CD14-positive monocyte (primary cell): ENCODE results near the gene ABCG4. TPM values are rescaled to one million over a fixed set of nuclear protein-coding genes. Genes with fewer than 3 reads are reported as not detected.
A peak's percentile ranks its signal among the peaks of the same experiment; 100 is the strongest.

Experiments
- DNase-seq, 3 donors: peaks; one replicate each; pipeline ENCODE4 v3.0.0-alpha.2; 2011 to 2022
- H2AFZ ChIP-seq: 2 replicates; pipeline ENCODE4 v1.6.0; 2012; ENCODE audit warnings: mild to moderate bottlenecking, low read depth, low read length, inconsistent platforms; ENCODE audit not compliant: insufficient read depth, poor library complexity, severe bottlenecking
- H3K27ac ChIP-seq, 2 donors: 1 replicate in 1 of 2; 2 replicates in 1 of 2; pipeline ENCODE4 v1.5.1; 2012 to 2013; ENCODE audit warnings: low read length in 2 of 2, control low read depth in 1 of 2, inconsistent platforms in 1 of 2, low read depth in 1 of 2, mild to moderate bottlenecking in 1 of 2
- H3K27me3 ChIP-seq, 2 donors: one replicate each; pipeline versions ENCODE4 v1.6.0 to v1.6.1; 2011 to 2013; ENCODE audit warnings: low read length in 2 of 2; ENCODE audit not compliant: control insufficient read depth in 2 of 2, insufficient read depth in 2 of 2
- H3K36me3 ChIP-seq, 2 donors: replicated peaks in 1 of 2; 1 replicate in 1 of 2; 2 replicates in 1 of 2; pipeline versions ENCODE4 v1.5.1 to v1.6.1; 2012 to 2013; ENCODE audit warnings: low read length in 2 of 2, control low read depth in 1 of 2, inconsistent platforms in 1 of 2, mild to moderate bottlenecking in 1 of 2; ENCODE audit not compliant: insufficient read depth in 2 of 2, control insufficient read depth in 1 of 2
- H3K4me1 ChIP-seq, 2 donors: 1 replicate in 1 of 2; 2 replicates in 1 of 2; pipeline versions ENCODE4 v1.5.1 to v1.6.1; 2012 to 2013; ENCODE audit warnings: low read length in 2 of 2, control low read depth in 1 of 2, inconsistent platforms in 1 of 2, mild to moderate bottlenecking in 1 of 2, moderate library complexity in 1 of 2; ENCODE audit not compliant: insufficient read depth in 2 of 2, control insufficient read depth in 1 of 2
- H3K4me2 ChIP-seq: replicated peaks from 2 replicates; pipeline ENCODE3; 2012; ENCODE audit warnings: low read length, moderate library complexity, mild to moderate bottlenecking; ENCODE audit not compliant: poor library complexity, severe bottlenecking; ENCODE audit errors: extremely low read depth
- H3K4me3 ChIP-seq, 3 experiments: fragments of 200-600 bp in 1 of 3; sonication (generic) in 1 of 3; replicated peaks in 1 of 3; 1 replicate in 2 of 3; 2 replicates in 1 of 3; pipeline ENCODE4 v1.5.1; 2011 to 2013; ENCODE audit warnings: low read length in 3 of 3, mild to moderate bottlenecking in 3 of 3, control low read depth in 2 of 3, low read depth in 2 of 3, inconsistent platforms in 1 of 3, moderate library complexity in 1 of 3
- H3K79me2 ChIP-seq: 2 replicates; pipeline ENCODE4 v1.6.0; 2012; ENCODE audit warnings: mild to moderate bottlenecking, control low read depth, inconsistent platforms, low read length, moderate library complexity; ENCODE audit not compliant: insufficient read depth
- H3K9ac ChIP-seq: 2 replicates; pipeline ENCODE4 v1.6.0; 2017; ENCODE audit warnings: low read length, mild to moderate bottlenecking; ENCODE audit not compliant: insufficient read depth, poor library complexity, severe bottlenecking
- H3K9me3 ChIP-seq, 2 donors: replicated peaks in 1 of 2; 1 replicate in 1 of 2; 2 replicates in 1 of 2; pipeline versions ENCODE4 v1.5.1 to v1.6.1; 2012 to 2013; ENCODE audit warnings: low read length in 2 of 2, control low read depth in 1 of 2; ENCODE audit not compliant: control insufficient read depth in 1 of 2, insufficient read depth in 1 of 2
- H4K20me1 ChIP-seq: 2 replicates; pipeline ENCODE4 v1.6.0; 2012; ENCODE audit warnings: mild to moderate bottlenecking, low read length, control low read depth, moderate library complexity; ENCODE audit not compliant: insufficient read depth
- H3K27ac Mint-ChIP-seq, 7 donors: one replicate each; pipeline ENCODE4 v1.8.0; 2020; ENCODE audit warnings: mild to moderate bottlenecking in 7 of 7, mixed read lengths in 7 of 7, moderate library complexity in 6 of 7, inconsistent platforms in 2 of 7
- H3K27me3 Mint-ChIP-seq, 3 donors: one replicate each; pipeline ENCODE4 v1.8.0; 2021 to 2022; ENCODE audit warnings: low read depth in 3 of 3, mild to moderate bottlenecking in 3 of 3, mixed read lengths in 3 of 3, moderate library complexity in 3 of 3, inconsistent platforms in 1 of 3
- H3K36me3 Mint-ChIP-seq, 2 donors: one replicate each; pipeline ENCODE4 v1.8.0; 2020; ENCODE audit warnings: mixed read lengths in 2 of 2, inconsistent platforms in 1 of 2, mild to moderate bottlenecking in 1 of 2
- H3K4me1 Mint-ChIP-seq: one replicate; pipeline ENCODE4 v1.8.0; 2020; ENCODE audit warnings: mild to moderate bottlenecking, mixed read lengths
- H3K4me3 Mint-ChIP-seq, 2 donors: one replicate each; pipeline ENCODE4 v1.8.0; 2020; ENCODE audit warnings: mild to moderate bottlenecking in 2 of 2, mixed read lengths in 2 of 2, moderate library complexity in 1 of 2
- H3K9me3 Mint-ChIP-seq, 7 donors: one replicate each; pipeline ENCODE4 v1.8.0; 2020 to 2022; ENCODE audit warnings: mixed read lengths in 7 of 7, mild to moderate bottlenecking in 6 of 7, moderate library complexity in 6 of 7, inconsistent platforms in 2 of 7
- WGBS: methylation state at CpG from one replicate; pipeline ENCODE4 v1.1.5; 2013; ENCODE audit warnings: missing lambda C conversion rate; ENCODE audit not compliant: insufficient coverage; 5-methylcytosine and 5-hydroxymethylcytosine counted together
- intact Hi-C, 2 donors: fragments of 100-400 bp; cut with micrococcal nuclease; formaldehyde crosslinking; loops; one replicate each; pipeline versions ENCODE4 v1.15.0 to v1.15.1; 2023
- polyA plus RNA-seq, 3 donors: library from polyadenylated mRNA; depleted of rRNA in 1 of 3; unstranded in 2 of 3; stranded (reverse) in 1 of 3; fragments of 300-500 nt in 2 of 3; fragments of >200 nt in 1 of 3; fragmentation: Illumina TruSeq in 2 of 3; gene quantifications; 1 replicate in 2 of 3; 2 replicates in 1 of 3; pipeline ENCODE4 v1.2.3, GENCODE V29; 2012 to 2021
- TF ChIP-seq, protein P1 (sequence below): fragments of 200-600 bp; IDR thresholded peaks from one replicate; pipeline ENCODE4 v1.8.0; 2022; ENCODE audit warnings: antibody characterized with exemption, mild to moderate bottlenecking

ABCG4 gene
- polyA plus RNA-seq, 3 donors = 0.04 TPM; not detected in 2

DNA sequence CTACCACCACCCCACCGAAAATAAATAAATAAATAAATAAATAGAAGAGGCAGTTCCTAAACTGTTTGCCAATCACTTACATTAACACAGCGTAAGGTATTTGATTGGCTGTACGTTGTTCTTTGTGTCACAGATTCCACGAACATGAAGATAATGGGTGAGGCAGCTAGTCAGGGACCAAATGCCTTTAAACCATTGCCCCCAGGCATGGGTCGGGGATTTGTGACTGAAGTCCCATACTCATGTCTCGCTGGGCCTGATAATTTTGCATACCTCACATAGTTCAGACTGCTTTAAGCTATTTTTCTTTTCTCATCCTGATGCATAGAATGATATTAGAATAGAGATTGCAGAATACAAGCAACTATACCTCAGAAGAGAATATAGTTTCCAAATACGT, 53.7 kb downstream of the ABCG4 start:
- Mint-ChIP-seq H3K4me1 (peaks cover 26% of the 10 kb centered on the region), H3K36me3 (no peaks in the 10 kb centered on the region), H3K27ac (no peak overlapping the region), H3K4me3 (no peak overlapping the region), H3K9me3 (no peaks in the 10 kb centered on the region), H3K27me3 (no peaks in the 10 kb centered on the region)
- no peak overlapping the region for H3K9ac ChIP-seq
- no peak overlapping the region for H2AFZ ChIP-seq
- H3K27ac ChIP-seq = no peak overlapping the region
- intact Hi-C loops = no loop called here
- no peaks in the 10 kb centered on the region for H3K9me3 ChIP-seq
- 92% methylated on average over 2 of the region's 7 CpGs for WGBS
- H3K4me1 ChIP-seq = peaks cover 21 to 29% of the 10 kb centered on the region in 2 donors
- H3K36me3 ChIP-seq = no peaks in the 10 kb centered on the region
- no peak overlapping the region for H3K4me2 ChIP-seq
- DNase-seq = no peak
- no peak overlapping the region for H3K4me3 ChIP-seq
- H3K27me3 ChIP-seq = no peaks in the 10 kb centered on the region
- TF ChIP-seq, protein P1, sequence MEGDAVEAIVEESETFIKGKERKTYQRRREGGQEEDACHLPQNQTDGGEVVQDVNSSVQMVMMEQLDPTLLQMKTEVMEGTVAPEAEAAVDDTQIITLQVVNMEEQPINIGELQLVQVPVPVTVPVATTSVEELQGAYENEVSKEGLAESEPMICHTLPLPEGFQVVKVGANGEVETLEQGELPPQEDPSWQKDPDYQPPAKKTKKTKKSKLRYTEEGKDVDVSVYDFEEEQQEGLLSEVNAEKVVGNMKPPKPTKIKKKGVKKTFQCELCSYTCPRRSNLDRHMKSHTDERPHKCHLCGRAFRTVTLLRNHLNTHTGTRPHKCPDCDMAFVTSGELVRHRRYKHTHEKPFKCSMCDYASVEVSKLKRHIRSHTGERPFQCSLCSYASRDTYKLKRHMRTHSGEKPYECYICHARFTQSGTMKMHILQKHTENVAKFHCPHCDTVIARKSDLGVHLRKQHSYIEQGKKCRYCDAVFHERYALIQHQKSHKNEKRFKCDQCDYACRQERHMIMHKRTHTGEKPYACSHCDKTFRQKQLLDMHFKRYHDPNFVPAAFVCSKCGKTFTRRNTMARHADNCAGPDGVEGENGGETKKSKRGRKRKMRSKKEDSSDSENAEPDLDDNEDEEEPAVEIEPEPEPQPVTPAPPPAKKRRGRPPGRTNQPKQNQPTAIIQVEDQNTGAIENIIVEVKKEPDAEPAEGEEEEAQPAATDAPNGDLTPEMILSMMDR = no peak
- peaks cover 14% of the 10 kb centered on the region for H3K79me2 ChIP-seq
- H4K20me1 ChIP-seq = peaks cover 9% of the 10 kb centered on the region

DNA sequence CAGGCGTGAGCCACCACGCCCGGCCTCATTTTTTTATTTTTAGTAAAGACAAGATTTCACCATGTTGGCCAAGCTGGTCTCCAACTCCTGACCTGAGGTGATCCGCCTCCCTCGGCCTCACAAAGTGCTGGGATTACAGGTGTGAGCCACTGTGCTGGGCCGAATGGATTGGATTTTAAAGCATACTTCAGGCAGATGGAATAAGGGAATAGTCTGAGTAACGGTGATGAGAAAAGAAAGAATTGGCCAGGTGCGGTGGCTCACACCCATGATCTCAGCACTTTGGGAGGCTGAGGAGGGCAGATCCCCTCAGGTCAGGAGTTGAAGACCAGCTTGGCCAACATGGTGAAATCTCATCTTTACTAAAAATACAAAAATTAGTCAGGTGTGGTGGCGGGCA, 55.2 kb downstream of the ABCG4 start:
- Histone ChIP-seq H3K27me3 (no peaks in the 10 kb centered on the region), H3K9ac (no peak overlapping the region), H3K4me2 (no peak overlapping the region), H3K4me1 (peaks cover 34 to 44% of the 10 kb centered on the region in 2 donors), H3K9me3 (no peaks in the 10 kb centered on the region), H3K36me3 (no peaks in the 10 kb centered on the region), H2AFZ (no peak overlapping the region), H4K20me1 (peaks cover 24% of the 10 kb centered on the region), H3K4me3 (no peak overlapping the region), H3K27ac (no peak overlapping the region), H3K79me2 (peaks cover 29% of the 10 kb centered on the region)
- Mint-ChIP-seq H3K36me3 (peaks cover 0 to 3% of the 10 kb centered on the region in 2 donors), H3K4me1 (peaks cover 34% of the 10 kb centered on the region), H3K27me3 (no peaks in the 10 kb centered on the region), H3K9me3 (no peaks in the 10 kb centered on the region), H3K27ac (peak overlapping the region in 1 of 7 donors; percentile 93), H3K4me3 (no peak overlapping the region)
- WGBS = 90% methylated on average over 7 of the region's 9 CpGs
- intact Hi-C loops = no loop called here
- DNase-seq = no peak
- TF ChIP-seq, protein P1 = no peak
